Stimulated activated naive CD8-positive, alpha-beta T cell treated with anti-CD3 and anti-CD28 coated beads, Interleukin-15, Interleukin-2, amounts not matched to agents 100 ng/mL and 50 ng/mL, for 24 hours (primary cell): ENCODE measurements around the gene RNF113B.

Experiments used
- H3K27ac Mint-ChIP-seq: one replicate; pipeline ENCODE4 v1.8.0; 2021; ENCODE audit warnings: mild to moderate bottlenecking, mixed read lengths
- H3K27me3 Mint-ChIP-seq: one replicate; pipeline ENCODE4 v1.8.0; 2021; ENCODE audit warnings: mixed read lengths
- H3K36me3 Mint-ChIP-seq: one replicate; pipeline ENCODE4 v1.8.0; 2021; ENCODE audit warnings: low read depth, mixed read lengths
- H3K4me1 Mint-ChIP-seq: one replicate; pipeline ENCODE4 v1.8.0; 2021; ENCODE audit warnings: low read depth, mixed read lengths
- H3K4me3 Mint-ChIP-seq: one replicate; pipeline ENCODE4 v1.8.0; 2021; ENCODE audit warnings: mild to moderate bottlenecking, mixed read lengths
- H3K9me3 Mint-ChIP-seq: one replicate; pipeline ENCODE4 v1.8.0; 2021; ENCODE audit warnings: mixed read lengths

The RNF113B gene

DNA sequence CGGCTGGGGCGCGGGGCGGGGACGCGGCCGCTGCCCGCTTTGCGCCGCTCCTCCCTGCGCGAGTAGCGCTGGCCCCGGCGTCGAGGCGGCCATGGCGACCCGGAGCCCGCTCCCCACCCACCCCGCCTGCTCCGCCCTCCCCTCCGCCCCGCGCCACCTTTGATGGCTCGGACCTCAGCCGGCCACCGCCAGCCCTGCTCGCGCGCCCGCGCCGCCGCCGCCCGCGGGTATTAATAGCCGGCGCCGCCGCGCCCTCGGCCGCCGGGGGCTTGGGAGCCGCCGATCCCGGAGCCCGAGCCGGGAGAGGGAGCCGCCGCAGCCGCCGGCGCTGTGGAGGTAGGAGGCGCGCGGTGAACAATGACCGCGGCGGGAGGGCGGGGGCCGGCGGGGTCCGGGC, 33.9 kb downstream of the RNF113B start:
- H3K27me3 Mint-ChIP-seq = peaks cover 72% of the 10 kb centered on the region

GRCh38 chr13:98142380-98143156, 34.5 kb downstream of the RNF113B start, which contains the start of gene FARP1:
FARP1 (plus strand) TSS chr13:98143094; CDS start chr13:98213243, 70,149 bp downstream.
- H3K36me3 Mint-ChIP-seq = no peaks in the 10 kb centered on the region
- H3K27ac Mint-ChIP-seq = no peak within 1 kb of the TSS
- peak within 1 kb of the TSS; percentile 63 for H3K4me3 Mint-ChIP-seq
- no peaks in the 10 kb centered on the region for H3K9me3 Mint-ChIP-seq
- peaks cover 7% of the 10 kb centered on the region for H3K4me1 Mint-ChIP-seq
- H3K27me3 Mint-ChIP-seq = peaks cover 69% of the 10 kb centered on the region

More for the DNA sequence above, 33.9 kb downstream of the RNF113B start:
- H3K36me3 Mint-ChIP-seq = no peaks in the 10 kb centered on the region
- H3K9me3 Mint-ChIP-seq = no peaks in the 10 kb centered on the region
- no peak overlapping the region for H3K27ac Mint-ChIP-seq
- H3K4me3 Mint-ChIP-seq = no peak overlapping the region
- H3K4me1 Mint-ChIP-seq = peaks cover 7% of the 10 kb centered on the region

DNA sequence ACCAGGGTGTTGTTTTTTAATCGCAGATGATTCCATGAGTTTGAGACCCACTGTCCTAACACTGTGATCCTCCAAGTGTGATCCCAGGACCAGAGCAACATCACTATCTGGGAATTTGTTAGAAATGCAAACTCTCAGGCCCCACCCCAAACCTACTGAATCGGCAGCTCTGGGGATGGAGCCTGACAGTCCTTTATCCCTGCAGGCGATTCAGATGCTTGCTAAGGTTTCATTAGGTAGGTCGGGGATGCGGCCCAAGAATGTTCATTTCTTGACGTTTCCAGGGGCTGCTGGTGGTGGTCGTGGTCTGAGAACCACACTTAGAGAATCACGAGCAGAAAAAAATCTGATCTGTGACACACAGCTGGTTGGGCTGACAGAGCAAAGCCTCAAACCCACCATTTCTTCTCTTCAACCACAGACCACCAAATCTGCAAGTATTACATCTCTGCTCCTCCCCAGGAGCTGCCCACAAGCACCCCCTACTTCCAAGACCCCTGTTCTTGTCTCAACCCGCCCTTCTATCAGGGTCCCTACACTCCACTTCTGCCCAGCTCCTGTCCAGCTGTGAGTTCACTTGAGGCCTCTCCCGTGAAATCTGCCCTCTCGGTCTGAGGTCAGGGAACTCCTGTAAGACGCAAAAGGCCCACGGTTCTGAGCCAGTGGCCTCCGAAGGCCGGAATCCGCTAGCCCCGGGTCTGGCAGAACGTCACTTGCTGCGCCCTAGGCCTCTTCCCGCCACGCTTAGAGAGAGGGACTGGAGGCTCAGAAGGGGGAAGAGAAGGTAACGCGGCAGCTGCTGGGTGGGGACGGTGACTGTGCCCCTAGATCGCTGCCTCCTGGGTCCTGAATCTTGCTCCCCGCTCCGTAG, 35.3 kb downstream of the RNF113B start:
- H3K9me3 Mint-ChIP-seq = no peaks in the 10 kb centered on the region
- peaks cover 61% of the 10 kb centered on the region for H3K27me3 Mint-ChIP-seq
- H3K4me1 Mint-ChIP-seq = peaks cover 7% of the 10 kb centered on the region

DNA sequence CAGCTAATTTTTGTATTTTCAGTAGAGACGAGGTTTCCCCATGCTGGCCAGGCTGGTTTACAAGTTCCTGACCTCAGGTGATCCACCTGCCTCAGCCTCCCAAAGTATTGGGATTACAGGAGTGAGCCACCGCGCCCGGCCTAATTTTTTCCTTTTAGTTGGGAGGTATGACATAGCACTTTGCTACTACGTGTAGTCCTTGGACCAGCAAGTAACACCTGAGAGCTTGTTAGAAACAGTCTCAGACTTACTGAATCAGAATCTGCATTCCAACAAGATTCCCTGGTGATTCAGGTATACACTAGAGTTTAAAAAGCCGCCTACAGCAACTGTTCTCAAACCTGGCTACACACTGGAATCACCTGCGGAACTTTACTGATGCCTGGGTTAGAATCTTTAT, 36.0 kb downstream of the RNF113B start:
- Mint-ChIP-seq H3K27me3 (peaks cover 54% of the 10 kb centered on the region), H3K27ac (no peak overlapping the region), H3K36me3 (no peaks in the 10 kb centered on the region), H3K4me1 (peaks cover 7% of the 10 kb centered on the region), H3K4me3 (no peak overlapping the region), H3K9me3 (no peaks in the 10 kb centered on the region)

More for the DNA sequence above, 35.3 kb downstream of the RNF113B start:
- H3K36me3 Mint-ChIP-seq = no peaks in the 10 kb centered on the region
- no peak overlapping the region for H3K27ac Mint-ChIP-seq
- peak overlapping the region; percentile 29 for H3K4me3 Mint-ChIP-seq

- H3K27ac Mint-ChIP-seq = no peak overlapping the region
- no peaks in the 10 kb centered on the region for H3K36me3 Mint-ChIP-seq
- H3K4me1 Mint-ChIP-seq = no peaks in the 10 kb centered on the region
- H3K9me3 Mint-ChIP-seq = no peaks in the 10 kb centered on the region
- peaks cover 35% of the 10 kb centered on the region for H3K27me3 Mint-ChIP-seq
- no peak overlapping the region for H3K4me3 Mint-ChIP-seq
Measured at GRCh38 chr13:98134901-98135300, 42.2 kb downstream of the RNF113B start.

GRCh38 chr13:98133946-98134345, 43.1 kb downstream of the RNF113B start:
- no peak overlapping the region for H3K27ac Mint-ChIP-seq

DNA sequence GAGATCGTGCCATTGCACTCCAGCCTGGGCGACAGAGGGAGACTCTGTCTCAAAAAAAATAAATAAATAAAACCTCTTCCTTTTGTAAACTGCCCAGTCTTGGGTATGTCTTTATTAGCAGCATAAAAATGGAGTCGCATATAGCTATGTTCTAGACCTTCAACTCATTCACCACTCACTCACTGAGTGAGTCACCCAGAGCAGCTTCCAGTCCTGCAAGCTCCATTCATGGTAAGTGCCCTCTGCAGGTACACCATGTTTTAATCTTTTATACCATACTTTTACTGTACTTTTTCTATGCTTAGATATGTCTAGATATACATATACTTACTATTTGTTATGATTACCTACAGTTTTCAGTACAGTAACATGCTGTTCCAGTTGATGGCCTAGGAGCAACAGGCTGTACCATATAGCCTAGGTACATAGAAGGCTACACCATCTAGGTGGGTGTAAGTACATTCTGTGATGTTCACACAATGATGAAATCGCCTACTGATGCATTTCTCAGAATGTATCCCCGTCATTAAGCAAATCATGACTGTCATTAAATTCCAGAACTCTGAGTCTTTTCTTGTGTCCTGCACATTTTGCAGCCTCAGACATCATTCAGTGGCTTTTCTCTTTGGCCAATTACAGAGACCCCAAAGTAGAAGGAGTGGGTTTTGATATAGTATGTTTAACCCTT, 47.9 kb downstream of the RNF113B start:
- H3K27me3 Mint-ChIP-seq = peaks cover 26% of the 10 kb centered on the region
- H3K9me3 Mint-ChIP-seq = peaks cover 17% of the 10 kb centered on the region
- H3K4me1 Mint-ChIP-seq = no peaks in the 10 kb centered on the region
- no peak overlapping the region for H3K4me3 Mint-ChIP-seq
- no peak overlapping the region for H3K27ac Mint-ChIP-seq
- no peaks in the 10 kb centered on the region for H3K36me3 Mint-ChIP-seq

More at GRCh38 chr13:98133946-98134345, 43.1 kb downstream of the RNF113B start:
- peaks cover 27% of the 10 kb centered on the region for H3K27me3 Mint-ChIP-seq
- no peak overlapping the region for H3K4me3 Mint-ChIP-seq
- H3K36me3 Mint-ChIP-seq = no peaks in the 10 kb centered on the region
- H3K9me3 Mint-ChIP-seq = no peaks in the 10 kb centered on the region
- H3K4me1 Mint-ChIP-seq = no peaks in the 10 kb centered on the region
